Lung (tissue), 12 donors: Measurements from ENCODE around the gene INPP4A. TPM values are rescaled to one million over a fixed set of nuclear protein-coding genes. Genes with fewer than 3 reads are reported as not detected.

ENCODE experiments used
- ATAC-seq: fragments of 200-7000 bp; cut with Tn5 transposase; one replicate; pipeline ENCODE4 v1.9.1; 2020; ENCODE audit warnings: moderate number of reproducible peaks; ENCODE audit not compliant: insufficient read depth, low FRiP score
- DNase-seq, 3 donors: peaks; one replicate each; pipeline ENCODE4 v3.0.0-alpha.2; 2013 to 2017
- H3K27ac ChIP-seq, 2 donors: one replicate each; pipeline ENCODE4 v1.5.1; 2013; ENCODE audit warnings: mild to moderate bottlenecking in 2 of 2, moderate library complexity in 2 of 2, control low read depth in 1 of 2, inconsistent platforms in 1 of 2, low read depth in 1 of 2, low read length in 1 of 2
- H3K27me3 ChIP-seq, 3 donors: one replicate each; pipeline ENCODE4 v1.5.1; 2013; ENCODE audit warnings: low read length in 2 of 3; ENCODE audit not compliant: control insufficient read depth in 3 of 3, insufficient read depth in 3 of 3
- H3K36me3 ChIP-seq, 4 donors: one replicate each; pipeline ENCODE4 v1.5.1; 2013; ENCODE audit warnings: low read length in 4 of 4, mild to moderate bottlenecking in 1 of 4, moderate library complexity in 1 of 4; ENCODE audit not compliant: control insufficient read depth in 4 of 4, insufficient read depth in 4 of 4
- H3K4me1 ChIP-seq, 5 donors: one replicate each; pipeline ENCODE4 v1.5.1; 2013; ENCODE audit warnings: low read length in 5 of 5, mild to moderate bottlenecking in 2 of 5, moderate library complexity in 1 of 5; ENCODE audit not compliant: control insufficient read depth in 5 of 5, insufficient read depth in 5 of 5
- H3K4me3 ChIP-seq: one replicate; pipeline ENCODE4 v1.5.1; 2013; ENCODE audit warnings: mild to moderate bottlenecking, control low read depth, moderate library complexity
- H3K9ac ChIP-seq, 2 donors: one replicate each; pipeline ENCODE4 v1.5.1; 2013; ENCODE audit warnings: low read length in 2 of 2, control low read depth in 1 of 2; ENCODE audit not compliant: insufficient read depth in 1 of 2
- H3K9me3 ChIP-seq, 4 donors: one replicate each; pipeline ENCODE4 v1.5.1; 2013; ENCODE audit warnings: low read length in 3 of 4, mild to moderate bottlenecking in 1 of 4, moderate library complexity in 1 of 4; ENCODE audit not compliant: control insufficient read depth in 4 of 4, insufficient read depth in 3 of 4
- WGBS, 2 donors: extraction: QIAGEN DNeasy Blood & Tissue Kit; methylation state at CpG; one replicate each; pipeline ENCODE4 v1.1.7; 2013; 5-methylcytosine and 5-hydroxymethylcytosine counted together
- polyA plus RNA-seq, 2 donors: library from polyadenylated mRNA; stranded (reverse); fragments of 200-250 nt; gene quantifications; one replicate each; pipeline ENCODE4 v1.2.1, GENCODE V29; 2013
- total RNA-seq, 2 donors: library from RNA; depleted of rRNA in 1 of 2; stranded (reverse); fragments of >200 nt in 1 of 2; gene quantifications; one replicate each; pipeline ENCODE4 v1.2.1, GENCODE V29; 2014 to 2021
- TF ChIP-seq, protein P1 (sequence below): IDR thresholded peaks from 2 replicates; pipeline ENCODE4 v1.5.1; 2012; ENCODE audit warnings: mild to moderate bottlenecking; ENCODE audit errors: control extremely low read depth, extremely low read depth
- donor health status: control.
- donor health status: control.
- donor health status: Bipolar disorder and iron deficiency.
- donor health status: healthy.
- donor health status: DM: yes; HTN: yes; CAD: no.

The INPP4A gene
- total and polyA plus RNA-seq, 4 donors = 8.0 to 43.3 (median 19.8) TPM

DNA sequence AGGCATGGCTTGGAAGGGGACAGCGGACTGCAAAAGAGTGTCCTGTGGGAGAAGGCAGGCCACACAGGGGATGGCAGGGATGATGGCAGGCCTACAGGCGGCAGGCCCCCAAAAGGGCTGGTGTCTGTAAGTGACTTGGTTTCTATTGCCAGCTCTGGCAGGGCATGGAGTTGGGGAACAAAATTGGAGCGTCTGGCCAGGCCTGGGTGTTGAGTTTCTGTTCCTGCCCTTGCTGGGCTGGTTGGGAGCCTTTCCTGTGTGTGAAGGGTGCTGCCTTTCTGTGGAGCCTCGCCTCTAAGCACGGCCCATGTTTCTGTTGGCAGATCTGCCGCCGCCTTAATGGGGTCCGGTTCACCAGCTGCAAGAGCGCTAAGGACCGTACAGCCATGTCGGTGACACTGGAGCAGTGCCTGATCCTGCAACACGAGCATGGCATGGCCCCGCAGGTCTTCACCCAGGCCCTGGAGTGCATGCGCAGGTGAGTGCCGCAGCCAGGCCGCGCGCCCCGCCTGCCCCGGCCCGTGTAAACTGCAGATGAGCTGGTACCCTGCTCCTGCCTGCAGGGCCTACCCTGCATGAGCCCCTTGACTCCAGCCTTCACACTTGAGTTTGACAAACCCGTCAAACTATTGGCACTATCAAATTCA, 132.1 kb downstream of the INPP4A start:
- ATAC-seq (no peak), DNase-seq (no peak)
- no peaks in the 10 kb centered on the region for H3K4me1 ChIP-seq
- H3K9ac ChIP-seq = no peak overlapping the region
- H3K36me3 ChIP-seq = peaks cover 3 to 59% (median 7%) of the 10 kb centered on the region in 4 donors
- WGBS, 2 donors = 91 to 95% methylated on average over 22 of the region's 22 CpGs
- no peaks in the 10 kb centered on the region for H3K9me3 ChIP-seq
- H3K4me3 ChIP-seq = no peak overlapping the region
- H3K27ac ChIP-seq = no peak overlapping the region
- TF ChIP-seq, protein P1, sequence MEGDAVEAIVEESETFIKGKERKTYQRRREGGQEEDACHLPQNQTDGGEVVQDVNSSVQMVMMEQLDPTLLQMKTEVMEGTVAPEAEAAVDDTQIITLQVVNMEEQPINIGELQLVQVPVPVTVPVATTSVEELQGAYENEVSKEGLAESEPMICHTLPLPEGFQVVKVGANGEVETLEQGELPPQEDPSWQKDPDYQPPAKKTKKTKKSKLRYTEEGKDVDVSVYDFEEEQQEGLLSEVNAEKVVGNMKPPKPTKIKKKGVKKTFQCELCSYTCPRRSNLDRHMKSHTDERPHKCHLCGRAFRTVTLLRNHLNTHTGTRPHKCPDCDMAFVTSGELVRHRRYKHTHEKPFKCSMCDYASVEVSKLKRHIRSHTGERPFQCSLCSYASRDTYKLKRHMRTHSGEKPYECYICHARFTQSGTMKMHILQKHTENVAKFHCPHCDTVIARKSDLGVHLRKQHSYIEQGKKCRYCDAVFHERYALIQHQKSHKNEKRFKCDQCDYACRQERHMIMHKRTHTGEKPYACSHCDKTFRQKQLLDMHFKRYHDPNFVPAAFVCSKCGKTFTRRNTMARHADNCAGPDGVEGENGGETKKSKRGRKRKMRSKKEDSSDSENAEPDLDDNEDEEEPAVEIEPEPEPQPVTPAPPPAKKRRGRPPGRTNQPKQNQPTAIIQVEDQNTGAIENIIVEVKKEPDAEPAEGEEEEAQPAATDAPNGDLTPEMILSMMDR = no peak
- no peaks in the 10 kb centered on the region for H3K27me3 ChIP-seq

DNA sequence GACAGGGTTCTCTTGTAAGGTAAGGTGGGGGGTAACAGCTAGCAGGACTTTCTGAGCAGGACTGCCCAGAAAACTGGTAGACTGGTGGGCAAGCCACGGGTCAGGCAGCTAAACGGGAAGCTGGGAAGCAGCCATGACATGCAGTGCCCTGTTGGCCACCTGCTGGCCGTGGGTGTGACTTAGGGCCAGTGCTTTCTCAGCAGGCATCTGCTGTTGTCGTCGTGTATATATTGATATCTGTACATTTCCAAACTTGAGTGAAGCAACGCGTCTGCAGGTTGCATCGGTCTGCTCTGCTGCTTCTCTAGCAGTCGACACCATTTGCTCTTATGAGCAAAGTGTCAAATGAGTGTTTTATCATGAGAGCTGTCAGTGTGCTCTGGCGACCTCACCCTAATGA, 132.7 kb downstream of the INPP4A start:
- no peak for DNase-seq
- WGBS, 2 donors = 79 to 85% methylated on average over 10 of the region's 10 CpGs

DNA sequence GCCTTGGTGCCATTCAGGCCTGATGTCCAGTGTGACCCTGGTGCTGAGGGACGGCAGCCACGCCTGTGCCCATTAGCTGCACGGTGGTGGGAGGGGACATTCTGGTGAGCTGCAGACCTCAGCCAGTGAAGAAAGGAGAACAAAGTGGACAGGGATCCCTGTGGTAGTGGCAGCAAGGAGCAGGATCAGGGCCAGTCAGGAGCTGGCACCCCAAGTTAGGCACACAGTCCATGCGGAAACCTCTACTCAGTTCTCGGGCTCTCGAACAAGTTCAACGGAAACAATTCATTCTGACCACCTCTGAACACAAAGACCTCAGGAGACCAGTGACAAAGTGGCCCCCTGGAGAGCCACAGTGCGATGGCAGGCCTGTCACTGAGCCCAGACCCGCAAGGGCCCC, 133.6 kb downstream of the INPP4A start:
- no peak for DNase-seq
- H3K36me3 ChIP-seq = peaks cover 4 to 52% (median 16%) of the 10 kb centered on the region in 4 donors
- TF ChIP-seq, protein P1 = no peak
- H3K27ac ChIP-seq = no peak overlapping the region
- ATAC-seq = no peak
- H3K9ac ChIP-seq = no peak overlapping the region
- 92 to 95% methylated on average over 9 of the region's 9 CpGs for WGBS, 2 donors
- no peak overlapping the region for H3K4me3 ChIP-seq
- H3K27me3 ChIP-seq = no peaks in the 10 kb centered on the region
- peaks cover 0 to 1% (median 0%) of the 10 kb centered on the region in 4 donors for H3K9me3 ChIP-seq
- H3K4me1 ChIP-seq = no peaks in the 10 kb centered on the region

More for the DNA sequence above, 132.7 kb downstream of the INPP4A start:
- peaks cover 3 to 55% (median 9%) of the 10 kb centered on the region in 4 donors for H3K36me3 ChIP-seq
- H3K9ac ChIP-seq = no peak overlapping the region
- H3K27me3 ChIP-seq = no peaks in the 10 kb centered on the region
- TF ChIP-seq, protein P1 = no peak
- no peak overlapping the region for H3K27ac ChIP-seq
- H3K4me1 ChIP-seq = no peaks in the 10 kb centered on the region
- H3K4me3 ChIP-seq = no peak overlapping the region
- no peak for ATAC-seq
- no peaks in the 10 kb centered on the region for H3K9me3 ChIP-seq
